Caki2 (cell line): ENCODE results near the gene FAM20C. TPM values are rescaled to one million over a fixed set of nuclear protein-coding genes. Genes with fewer than 3 reads are reported as not detected.

Source experiments
- DNase-seq: peaks from one replicate; pipeline ENCODE4 v3.0.0-alpha.2; 2015; ENCODE audit warnings: low read depth
- in situ Hi-C: cut with HindIII; loops from 2 replicates; pipeline ENCODE4 v1.10.0; 2016; ENCODE audit warnings: low sequenced_read_pairs, low pct_unique_long_range_greater_than_20kb, mixed read lengths
- total RNA-seq: library from RNA; depleted of rRNA; stranded (reverse); fragments of >200 nt; shearing (Covaris generic); gene quantifications from 2 replicates; pipeline ENCODE4 v1.2.3, GENCODE V29; 2014; ENCODE audit warnings: low replicate concordance; rRNA removed

FAM20C gene
- total RNA-seq = 26.8 and 28.8 TPM in 2 replicates

DNA sequence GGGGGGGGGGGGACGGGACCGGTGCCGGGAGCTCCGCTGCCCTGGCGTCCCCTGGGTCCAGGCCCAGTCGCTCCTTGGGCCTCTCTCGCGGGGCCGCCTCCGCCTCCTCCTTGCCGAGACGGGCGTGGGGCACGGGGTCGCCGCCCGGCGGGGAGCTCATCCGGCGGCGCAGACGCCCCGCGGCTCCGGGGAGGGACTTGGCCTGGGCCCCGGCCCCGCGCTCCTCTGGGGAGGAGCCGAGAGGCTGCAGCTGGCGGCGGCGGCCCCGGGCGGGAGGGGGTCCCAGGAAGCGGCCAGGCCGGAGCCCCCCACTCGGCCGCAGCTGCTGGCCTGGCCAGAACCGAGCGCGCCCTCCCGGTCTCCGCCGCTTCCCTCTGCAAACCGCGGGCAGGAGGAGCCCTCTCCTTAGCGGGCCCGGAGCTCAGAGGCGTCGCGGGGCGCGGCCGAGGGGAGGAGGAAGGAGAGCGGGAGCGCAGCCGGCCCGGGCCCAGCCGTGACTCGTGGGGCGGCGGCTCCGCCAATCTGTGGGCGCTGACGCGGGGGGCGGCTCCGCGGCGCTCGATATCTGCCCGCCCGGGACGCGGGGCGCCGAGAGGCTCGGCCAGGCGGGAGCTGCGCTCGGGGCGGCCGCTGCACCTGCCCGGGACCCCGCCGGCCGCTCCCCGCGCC lies at the start of gene FAM20C:
Gene FAM20C (plus strand): TSS at position 591 of the 669 bp plus-strand sequence. CDS start 629 bp downstream, outside the sequence.
- in situ Hi-C loops = no loop called here
- DNase-seq = peak; percentile 89

DNA sequence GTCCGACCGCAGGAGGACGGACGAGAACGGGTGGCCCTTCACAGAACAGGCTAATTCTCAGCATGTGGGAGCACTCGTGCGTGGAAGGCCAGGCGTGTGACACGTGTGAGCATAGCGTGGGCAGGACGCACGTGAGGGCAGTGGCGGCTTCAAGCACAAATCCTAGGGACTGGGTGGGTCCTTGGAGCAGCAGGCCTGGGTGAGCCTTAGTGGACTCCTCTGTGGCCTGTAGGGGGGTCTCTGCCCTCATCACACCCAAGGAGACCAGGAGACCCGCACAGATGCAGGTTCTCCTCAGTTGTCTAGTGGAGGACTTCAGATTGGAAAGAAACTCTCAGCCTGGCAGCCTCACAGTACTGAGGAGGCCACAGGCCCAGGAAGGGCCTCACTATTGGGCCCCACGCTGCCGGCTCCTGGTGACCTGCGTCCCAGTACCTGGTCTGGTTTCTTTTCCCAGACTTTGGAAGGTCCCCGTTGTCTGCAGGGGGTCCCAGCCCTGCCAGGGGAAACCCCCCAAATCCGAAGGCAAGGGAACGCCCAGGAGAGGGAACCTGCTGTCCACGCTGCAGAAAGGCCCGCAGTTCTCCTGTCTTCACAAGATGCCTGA lies 49.1 kb upstream of the FAM20C start:
- DNase-seq = no peak
- in situ Hi-C loops = no loop called here

DNA sequence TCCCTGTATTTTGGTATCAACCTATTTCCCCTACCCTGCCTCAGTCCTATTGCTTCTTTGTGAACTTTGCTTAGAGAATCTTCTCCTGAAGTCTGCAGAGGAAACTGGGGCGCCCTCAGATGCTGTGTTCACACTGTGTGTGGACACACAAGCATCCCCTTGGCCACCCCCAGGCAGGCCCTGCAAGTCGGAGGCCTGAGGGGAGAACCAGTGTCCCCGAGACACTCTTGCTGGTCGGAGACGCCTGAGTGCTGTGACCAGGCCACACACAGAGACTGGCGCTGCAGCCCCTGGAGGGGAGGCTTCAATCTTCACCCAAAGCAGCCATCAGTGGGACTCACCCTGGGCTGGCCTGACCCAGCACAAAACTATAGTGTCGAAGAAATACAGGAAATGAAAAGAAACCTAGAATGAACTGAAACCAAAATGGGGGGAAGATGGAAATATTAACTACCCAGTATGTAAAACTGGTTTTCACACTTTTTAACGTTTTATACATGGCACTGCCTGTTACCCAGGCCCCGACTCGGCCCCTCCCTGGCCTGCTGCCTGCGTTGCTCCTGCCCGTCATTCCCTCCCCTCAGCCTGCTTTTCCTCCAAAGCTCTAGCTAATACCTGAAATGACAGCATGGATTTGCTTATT lies 48.4 kb upstream of the FAM20C start:
- DNase-seq = no peak
- in situ Hi-C loops = no loop called here

GRCh38 chr7:144454-144826 lies 47.9 kb upstream of the FAM20C start:
- no peak for DNase-seq
- in situ Hi-C loops = no loop called here

GRCh38 chr7:145863-146262 lies 46.5 kb upstream of the FAM20C start:
- in situ Hi-C loops = no loop called here
- DNase-seq = no peak

- in situ Hi-C loops = no loop called here
- DNase-seq = no peak
These were observed 43.8 kb upstream of the FAM20C start for GRCh38 chr7:148543-148931.

- peak; percentile 100 for DNase-seq
- in situ Hi-C loops = no loop called here
These were observed 43.2 kb upstream of the FAM20C start for GRCh38 chr7:148932-149790.

- no peak for DNase-seq
- in situ Hi-C loops = no loop called here
These were observed 42.4 kb upstream of the FAM20C start for GRCh38 chr7:149791-150636.

- in situ Hi-C loops = no loop called here
- peak; percentile 15 for DNase-seq
These were observed 41.6 kb upstream of the FAM20C start for GRCh38 chr7:150811-151221.

- no peak for DNase-seq
- in situ Hi-C loops = no loop called here
These were observed 40.9 kb upstream of the FAM20C start for GRCh38 chr7:151346-152050.

- in situ Hi-C loops = no loop called here
- DNase-seq = no peak
These were observed 39.5 kb upstream of the FAM20C start for GRCh38 chr7:152702-153391.

GRCh38 chr7:153604-154003 lies 38.8 kb upstream of the FAM20C start:
- DNase-seq = no peak
- in situ Hi-C loops = no loop called here

DNA sequence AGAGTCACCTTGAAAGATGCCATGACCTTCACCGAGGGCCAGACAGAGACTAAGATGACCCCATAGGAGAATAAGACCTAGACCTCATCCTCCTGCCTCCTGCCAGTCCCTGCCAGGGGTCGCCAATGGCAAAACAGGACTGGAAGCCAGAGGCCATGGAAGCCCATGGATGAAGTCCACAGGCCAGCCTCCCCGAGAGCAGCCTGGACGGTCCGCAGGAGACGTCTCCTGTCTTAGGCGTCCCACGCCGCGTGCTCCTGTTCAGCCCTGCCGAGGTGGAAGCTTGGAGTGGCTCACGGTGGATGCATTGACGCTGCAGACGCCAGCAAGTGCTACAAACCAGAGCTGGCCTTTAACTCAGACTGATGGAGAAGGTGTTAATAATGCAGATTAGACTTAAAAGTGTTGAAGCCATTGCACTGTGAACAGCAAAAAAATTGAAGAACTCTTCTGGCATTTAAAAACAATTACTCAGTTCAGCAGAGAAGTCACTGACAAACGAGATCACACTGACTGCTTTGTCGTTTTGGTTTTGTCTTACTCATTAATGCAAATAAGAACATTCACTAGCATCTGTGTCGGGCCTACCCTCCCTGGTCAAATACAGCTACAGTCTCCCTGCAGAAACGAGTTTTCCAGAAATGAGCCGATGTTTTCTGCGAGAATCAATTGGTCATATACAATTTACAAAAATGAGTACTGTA lies 38.1 kb upstream of the FAM20C start:
- no peak for DNase-seq
- in situ Hi-C loops = no loop called here

DNA sequence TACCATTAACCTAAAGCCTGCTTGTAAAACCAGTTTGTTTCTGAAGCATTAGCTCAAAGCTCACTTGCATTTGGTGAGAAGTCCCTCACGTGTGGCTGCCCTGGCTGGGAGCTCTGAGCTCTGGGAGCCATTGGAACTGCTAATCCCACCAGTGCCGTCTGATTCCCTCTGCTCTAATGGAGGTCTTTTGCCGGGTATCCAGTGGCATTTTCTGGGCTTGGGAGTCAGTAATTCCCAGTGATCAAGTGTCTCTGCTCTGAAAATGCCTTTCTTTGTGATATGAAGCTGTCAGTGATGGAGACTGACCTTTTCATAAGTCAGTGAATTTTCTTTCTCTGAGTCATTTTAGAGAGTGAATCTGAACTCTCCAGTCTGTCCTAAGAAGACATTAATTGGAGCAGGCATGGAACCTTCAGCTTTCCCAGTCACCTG lies 36.9 kb upstream of the FAM20C start:
- no peak for DNase-seq
- in situ Hi-C loops = no loop called here

- DNase-seq = no peak
- in situ Hi-C loops = no loop called here
These were observed 36.0 kb upstream of the FAM20C start for GRCh38 chr7:156111-157007.

DNA sequence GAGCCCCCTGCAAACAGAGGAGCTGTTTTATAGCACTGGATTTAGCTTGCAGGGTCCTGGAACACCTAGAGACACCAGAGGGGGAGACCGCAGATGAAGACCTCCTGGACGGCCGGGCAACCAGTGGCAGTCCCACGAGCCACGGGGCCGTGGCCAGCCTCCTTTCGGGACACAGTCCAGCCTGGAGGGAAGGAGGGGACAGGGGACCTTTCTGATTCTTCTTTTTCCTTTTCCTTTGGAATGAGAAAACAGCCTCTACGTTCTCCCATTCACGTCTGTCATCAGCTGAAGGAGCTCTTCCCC lies 35.4 kb upstream of the FAM20C start:
- DNase-seq = no peak
- in situ Hi-C loops = no loop called here
